Activated T-cell treated with anti-CD3 and anti-CD28 coated beads for 1 hour (primary cell): Measurements from ENCODE around the gene NEU4.

Experiments used
- DNase-seq: peaks from one replicate; pipeline ENCODE4 v3.0.0-alpha.2; 2020; ENCODE audit warnings: low read depth

NEU4 gene

DNA sequence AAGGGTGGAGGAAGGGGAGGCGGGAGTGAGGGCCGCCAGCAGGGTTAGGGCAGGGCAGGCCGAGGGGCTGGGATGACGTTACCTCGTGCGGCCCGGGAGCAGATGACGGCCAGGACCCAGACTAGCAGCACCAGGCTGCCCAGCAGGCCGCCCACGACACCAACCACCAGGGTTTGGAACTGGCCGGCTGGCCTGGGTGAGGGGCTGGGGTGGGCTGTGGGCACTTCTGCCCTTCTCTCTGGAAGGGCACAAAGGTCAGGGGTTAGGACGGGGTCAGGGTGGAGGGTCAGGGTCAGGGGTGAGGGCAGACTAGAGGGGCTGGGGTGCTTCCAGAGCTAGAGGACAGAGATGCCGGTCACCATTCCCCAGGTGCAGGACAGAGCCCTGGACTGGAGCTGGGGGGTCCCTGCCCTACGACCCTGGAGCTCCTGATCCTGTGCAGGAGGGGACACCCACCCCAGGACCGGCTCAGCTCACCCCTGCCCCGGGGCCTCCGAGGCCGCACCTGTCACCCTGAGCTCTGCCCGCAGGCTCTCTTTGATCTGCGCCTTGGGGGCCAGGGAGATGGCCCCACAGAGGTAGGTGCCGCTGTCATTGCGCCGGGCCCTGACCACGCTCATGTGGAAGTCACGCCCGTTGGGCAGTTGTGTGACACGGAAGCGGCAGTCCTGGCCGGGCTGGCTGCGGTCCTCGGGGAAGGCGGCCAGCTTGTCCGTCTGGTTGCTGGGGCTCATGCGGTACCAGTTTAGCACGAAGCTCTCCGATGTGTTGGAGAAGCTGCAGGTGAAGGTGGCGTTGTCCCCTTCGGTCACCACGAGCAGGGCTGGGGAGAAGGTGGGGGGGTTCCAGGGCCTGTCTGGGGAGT, 43.4 kb downstream of the NEU4 start:
- DNase-seq = no peak

DNA sequence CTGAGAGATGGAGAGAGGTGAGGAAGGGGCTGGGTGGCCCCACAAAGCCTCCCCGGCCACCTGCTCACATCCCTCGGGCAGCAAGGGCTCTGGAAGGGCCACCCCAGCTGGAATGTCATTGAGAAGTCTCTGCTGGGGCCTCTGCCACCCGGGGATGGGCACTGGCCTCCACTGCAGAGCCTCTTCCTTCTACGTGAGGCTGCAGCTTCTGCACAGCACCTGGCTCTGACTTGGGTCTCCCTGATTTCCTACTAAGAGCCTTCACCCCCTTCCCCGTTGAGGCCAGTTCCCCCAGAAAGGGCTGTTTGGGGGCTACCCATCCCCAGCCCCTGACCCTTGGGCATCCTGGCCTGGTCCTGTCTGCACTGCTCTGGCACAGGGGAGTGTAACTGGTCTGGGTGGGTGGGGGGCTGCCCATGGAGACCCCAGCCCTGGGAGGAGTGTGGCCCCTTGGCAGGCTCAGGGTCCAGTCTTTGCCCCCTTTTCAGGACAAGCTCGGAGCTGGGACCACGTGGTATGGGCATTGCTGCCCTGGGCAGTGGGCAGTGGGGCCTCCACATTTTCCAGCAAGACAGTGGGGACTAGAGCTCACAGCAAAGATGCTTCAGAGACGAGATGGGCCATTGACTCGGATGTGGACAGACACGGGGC, 44.1 kb downstream of the NEU4 start:
- no peak for DNase-seq

DNA sequence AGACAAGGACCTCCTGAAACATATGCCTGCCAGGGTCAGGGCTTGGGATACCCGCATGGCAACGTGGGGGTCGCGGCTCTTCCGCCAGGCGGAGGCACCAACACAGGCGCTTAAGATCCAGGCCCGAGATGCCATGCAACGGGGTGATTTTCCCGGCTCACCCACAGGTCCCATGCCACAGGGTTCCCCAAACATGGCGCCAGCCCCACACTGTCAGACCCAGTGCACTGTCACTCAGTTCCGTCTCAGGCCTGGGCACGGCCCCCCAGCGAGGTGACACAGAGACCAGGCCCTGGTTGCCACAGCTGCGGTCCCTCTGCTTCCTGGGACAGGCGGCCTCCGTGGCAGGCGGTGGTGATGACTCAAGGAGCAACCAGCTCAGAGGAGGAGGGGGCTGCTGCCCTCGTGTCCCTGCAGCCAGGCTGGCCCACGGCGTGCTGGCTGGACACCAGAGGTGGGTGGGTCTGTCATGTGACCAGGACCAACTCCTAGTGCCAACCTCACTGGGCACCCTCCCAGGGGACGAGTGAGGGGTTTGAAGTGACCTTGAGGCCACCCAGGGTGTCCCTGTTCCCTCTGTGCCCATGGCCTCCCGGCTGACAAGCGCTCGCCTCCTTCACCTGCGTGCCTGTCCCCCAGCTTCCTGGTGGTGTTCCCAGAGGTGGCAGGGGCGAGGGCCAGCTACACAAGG, 44.8 kb downstream of the NEU4 start:
- DNase-seq = no peak

DNA sequence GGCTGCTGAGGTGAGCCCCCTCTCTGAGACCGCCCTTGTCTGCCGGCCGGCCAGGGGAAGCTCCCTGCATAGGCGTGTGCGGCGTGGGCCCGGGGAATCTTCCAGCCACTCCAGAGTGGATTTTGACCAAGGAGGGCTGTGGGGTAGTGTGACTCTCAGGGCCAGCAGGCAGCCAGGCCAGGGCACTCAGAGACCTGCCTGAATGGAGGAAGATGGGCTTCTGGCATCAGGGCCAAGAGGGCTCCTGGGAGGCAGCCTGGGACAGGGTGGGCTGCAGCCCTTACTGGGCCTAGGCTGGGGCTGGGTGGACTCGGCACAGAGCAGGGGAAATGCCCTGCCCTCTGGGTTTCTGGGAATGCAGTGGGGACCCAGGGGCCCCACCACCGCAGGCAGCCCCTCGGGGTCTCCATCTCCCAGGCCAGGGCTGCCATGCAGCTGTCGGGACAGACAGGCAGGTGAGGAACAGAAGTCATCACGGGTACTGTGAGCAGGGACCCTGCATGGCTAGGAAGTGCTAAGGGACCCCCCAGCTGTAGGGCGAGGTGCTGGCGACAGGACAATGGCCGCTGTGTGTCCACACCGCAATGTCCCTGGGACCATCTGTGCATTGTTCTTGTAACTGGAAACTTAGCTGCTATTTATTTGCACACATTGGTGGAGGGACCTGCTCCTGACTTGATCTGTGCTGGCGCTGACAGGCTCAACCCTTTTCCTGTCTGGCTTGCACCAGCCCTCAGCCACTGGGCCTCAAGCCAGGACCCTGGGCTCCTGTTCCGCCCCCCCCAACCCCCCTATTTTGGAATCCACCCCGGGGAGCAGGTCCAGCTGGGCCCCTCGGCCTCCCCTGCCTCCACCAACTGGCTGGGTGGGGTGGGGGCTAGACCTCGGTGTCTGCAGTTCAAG, 45.6 kb downstream of the NEU4 start:
- no peak for DNase-seq

DNA sequence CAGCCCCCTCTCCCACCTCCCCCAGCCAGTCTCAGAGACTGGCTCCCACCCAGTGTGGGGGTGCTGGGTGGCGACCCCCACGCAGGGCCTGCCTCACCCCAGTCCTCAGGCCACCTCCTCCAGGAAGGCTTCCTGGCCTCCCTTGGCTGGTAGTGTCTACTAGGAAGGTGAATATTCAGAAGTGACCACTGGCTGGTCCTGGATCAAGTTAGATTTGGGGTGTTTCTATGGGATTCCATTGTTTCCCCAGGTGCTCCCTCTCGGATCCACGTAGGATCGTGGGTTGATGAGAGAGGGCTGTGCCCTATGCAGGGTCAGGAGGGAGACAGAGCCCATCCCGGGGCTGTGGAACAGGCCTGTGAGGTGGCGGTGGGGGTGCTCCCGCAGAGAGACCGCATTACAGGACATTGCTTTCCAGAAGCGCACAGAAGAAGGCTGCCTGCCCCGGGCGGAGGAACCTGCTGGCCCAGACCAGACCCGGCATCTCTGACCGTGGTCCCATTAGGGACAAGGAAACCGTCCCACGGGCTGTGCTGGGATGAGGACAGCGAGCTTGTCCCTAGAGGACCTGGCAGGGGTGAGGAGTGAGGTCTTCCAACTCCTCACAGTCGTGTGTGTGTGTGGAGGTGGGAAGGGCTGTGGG, 46.4 kb downstream of the NEU4 start:
- DNase-seq = no peak

DNA sequence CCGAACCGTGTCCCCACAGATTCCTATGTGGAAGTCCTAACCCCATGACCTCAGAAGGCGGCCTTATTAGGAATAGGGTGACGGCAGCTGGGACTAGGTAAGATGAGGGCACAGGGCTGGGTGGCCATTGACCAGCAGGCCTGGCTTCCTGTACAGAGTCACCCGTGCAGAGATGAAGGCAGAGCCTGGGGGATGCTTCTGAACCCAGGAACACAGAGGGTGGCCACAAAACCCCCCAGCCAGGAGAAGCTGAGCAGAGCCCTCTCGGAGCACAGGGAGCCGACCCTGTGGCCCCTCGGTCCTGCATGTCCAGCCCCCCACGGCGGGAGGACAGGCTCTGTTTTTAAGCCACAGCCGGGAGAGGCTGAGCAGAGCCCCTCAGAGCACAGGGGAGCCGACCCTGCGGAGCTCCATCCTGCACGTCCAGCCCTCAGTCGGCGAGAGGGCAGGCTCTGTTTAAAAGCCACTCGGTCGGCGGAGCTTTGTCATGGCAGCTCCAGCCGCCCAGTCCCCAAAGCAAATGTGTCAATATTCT, 47.0 kb downstream of the NEU4 start:
- no peak for DNase-seq

DNA sequence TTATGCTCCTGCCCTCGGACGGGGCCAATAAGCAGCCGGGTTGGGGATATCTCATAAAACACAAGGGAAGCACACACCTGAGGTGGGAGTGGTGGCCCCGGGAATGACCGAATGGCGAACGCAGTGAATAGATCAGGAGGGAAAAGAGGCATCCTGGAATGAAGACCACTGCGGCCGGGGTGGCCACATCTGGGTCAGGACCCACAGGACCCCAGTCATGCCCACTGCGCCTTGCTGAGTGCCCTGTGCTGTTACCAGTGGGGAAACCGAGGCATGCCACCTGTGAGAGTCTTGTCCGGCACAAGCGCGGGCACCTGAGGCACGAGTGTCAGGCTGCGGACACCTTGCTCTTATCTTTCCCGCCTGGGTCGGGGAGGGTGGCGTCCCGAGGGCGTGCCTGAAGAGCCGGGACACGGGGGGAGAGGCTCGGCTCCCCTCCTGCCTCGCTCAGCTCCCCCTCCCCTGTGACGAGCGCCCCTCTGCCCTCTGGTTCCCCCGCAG, 48.1 kb downstream of the NEU4 start:
- DNase-seq = no peak

DNA sequence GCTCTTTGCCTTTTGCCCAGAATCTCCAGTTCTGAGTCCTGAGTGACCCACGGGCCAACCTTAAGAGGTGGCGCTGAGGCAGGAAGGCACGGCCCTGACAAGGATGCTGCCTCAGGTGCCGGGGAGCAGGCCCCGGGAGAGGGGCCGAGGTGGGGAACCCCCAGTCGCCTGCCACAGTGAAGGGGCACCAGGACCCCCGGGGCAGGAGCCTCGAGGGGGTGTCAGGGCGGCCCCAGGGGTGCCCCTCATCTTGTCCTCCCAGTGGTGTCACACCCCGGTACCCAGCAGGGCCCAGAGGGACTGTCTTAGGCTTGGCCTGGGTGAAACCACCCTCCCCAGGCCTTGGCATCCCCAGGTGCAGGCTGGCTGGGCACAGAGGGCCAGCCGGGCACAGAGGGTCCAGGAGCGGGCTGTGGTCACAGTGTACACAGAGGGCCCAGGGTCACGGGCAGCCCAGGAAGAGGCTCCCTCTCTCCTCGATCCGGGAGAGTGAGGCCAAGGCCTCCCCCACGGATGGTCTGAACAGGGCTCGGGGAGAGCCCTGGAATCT, 48.7 kb downstream of the NEU4 start:
- no peak for DNase-seq

DNA sequence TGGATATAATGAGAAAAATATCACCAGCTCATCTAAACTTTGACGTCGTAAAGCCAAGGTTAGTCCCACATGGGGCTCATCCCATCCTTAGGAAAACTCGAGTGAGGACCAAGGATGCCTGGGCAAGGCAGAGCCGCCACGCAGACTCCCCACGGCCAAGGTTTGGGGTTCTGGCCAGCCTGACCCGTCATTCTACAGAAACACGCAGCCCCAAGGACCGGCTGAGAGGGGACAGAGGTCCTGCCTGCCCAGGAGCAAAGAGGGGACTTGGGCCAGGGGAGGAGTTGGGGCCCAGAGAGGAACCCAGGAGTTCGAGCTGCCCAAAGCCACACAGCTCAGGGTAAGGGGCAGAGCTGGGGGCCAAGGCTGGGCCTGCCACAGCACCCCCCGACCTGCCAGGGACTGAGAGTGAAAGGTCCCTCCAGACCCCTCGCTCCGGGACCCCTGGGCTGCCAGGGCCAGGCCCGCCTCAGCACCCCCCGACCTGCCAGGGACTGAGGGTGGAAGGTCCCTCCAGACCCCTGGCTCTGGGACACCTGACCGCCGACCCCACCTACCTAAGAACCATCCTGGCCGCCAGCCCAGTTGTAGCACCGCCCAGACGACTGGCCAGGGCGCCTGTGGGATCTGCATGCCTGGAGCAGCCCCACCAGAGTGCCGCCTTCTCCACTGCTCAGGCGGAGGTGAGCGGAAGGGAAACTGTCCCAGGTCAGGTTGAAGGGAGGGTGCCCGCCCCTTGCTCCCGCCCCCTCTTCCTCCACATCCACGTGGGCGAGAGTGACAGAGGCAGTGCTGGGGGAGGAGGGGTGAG, 49.4 kb downstream of the NEU4 start, which contains the start of gene PDCD1:
TSS of gene PDCD1 (minus strand) at position 689 of the 811 bp plus-strand sequence. CDS start at position 633, 56 bp downstream.
- DNase-seq = no peak

DNA sequence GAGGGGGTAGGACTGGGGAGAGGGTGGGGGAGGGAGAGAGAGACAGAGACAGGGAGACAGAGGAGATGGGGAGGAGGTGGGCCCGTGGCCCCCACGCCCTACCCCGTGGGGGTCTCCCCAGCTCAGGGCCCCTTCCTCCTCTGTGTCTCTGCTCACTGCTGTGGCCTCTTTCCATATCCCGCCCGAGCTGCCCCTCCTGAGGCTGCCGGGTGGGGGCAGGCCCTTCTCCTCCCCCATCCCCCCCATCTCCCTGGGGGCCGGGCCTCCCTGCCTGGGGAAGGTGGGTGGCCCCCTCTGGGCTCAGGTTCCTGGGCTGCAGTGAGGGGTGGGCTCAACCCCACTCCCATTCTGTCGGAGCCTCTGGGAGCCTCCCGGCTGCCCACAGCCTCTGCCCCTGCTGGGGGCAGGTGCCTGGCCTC, 50.0 kb downstream of the NEU4 start:
- no peak for DNase-seq

DNA sequence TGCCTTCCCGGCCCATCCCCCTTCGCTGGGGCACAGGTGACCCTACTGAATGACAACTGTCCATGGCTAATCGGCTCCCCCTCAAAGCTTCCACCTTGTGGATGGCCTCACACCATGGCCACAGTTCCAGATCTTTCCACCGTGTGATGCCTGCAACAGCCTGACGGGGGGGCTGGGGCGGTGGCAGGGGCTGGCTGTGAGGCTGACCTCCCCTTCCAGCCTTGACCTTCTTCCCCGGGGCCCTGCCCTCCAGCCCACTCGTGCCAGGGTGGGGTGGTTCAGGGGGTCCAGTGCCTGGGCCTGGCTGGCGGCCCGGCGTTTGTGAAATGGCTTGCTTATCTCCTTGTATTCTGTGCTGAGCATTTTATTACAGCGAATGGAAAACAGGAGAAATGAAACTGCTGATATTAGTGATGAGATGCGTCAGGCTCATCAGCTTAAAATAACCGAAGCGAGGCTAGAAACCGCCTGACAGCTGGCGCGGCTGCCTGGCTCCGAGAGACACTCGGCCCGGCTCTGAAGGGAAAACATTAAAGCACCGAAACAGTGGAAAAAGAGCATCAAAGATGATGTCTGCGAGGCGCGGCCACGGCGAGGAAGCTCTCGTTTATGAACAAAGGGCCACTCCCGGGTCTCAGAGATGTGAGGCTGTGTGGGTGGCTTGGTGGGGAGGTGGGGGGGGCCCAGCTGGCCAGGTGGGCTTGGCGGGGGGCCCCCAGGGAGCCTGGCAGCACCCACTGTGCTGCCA, 50.6 kb downstream of the NEU4 start:
- DNase-seq = peak; percentile 54

DNA sequence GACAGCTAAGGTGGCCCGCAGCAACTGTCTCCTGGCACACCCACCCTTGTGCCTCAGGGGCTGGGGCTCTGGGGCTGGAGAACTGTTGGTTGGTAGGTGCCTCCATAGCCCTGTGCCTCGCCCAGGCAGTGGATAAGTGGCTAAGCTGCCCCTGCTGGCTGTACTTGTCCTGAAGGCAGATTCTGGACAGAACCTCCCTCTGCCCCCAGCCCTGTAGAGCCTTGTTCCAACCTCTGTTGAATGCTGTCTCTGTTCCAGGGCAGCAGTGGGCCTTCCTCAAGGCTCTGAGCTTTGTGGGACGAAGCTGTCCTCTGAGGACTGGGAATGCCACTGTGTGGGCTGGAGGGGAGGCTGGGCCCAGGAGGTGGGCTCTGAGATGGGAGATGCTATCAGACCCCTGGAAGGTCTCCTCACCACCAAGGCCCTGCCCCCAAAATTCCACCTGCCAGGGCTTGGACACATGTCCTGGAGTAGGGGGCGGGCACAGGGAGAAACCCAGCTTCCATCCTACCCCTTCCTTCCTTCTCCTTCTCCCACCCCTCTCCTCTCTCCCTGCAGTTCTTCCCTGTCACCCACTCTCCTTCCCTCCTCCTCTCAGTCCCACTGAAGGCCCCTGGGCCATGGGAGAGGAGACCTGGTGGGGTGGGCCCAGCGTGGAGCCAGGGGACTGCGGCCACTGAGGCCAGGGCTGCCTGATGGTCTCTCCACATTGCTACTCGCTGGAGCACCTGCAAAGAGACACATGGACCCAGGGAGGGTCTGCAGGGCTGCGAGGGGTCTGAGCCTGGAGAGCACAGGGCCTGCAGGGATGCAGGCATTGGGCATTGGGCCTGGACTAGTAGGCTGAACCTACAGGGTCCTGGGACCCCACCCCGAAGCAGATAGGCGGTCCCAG, 51.4 kb downstream of the NEU4 start:
- DNase-seq = no peak

DNA sequence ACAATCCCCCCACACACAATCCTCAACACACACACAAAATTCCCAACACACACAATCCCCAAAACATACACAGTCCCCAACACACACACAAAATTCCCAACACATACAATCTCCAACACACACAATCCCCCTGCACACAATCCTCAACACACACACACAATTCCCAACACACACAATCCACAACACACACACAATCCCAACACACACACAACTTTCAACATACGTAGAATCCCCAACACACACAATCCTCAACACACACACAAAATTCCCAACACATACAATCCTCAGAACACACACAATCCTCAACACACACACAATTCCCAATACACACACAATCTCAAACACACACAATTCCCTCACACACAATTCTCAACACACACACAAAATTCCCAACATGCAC, 52.3 kb downstream of the NEU4 start:
- no peak for DNase-seq

DNA sequence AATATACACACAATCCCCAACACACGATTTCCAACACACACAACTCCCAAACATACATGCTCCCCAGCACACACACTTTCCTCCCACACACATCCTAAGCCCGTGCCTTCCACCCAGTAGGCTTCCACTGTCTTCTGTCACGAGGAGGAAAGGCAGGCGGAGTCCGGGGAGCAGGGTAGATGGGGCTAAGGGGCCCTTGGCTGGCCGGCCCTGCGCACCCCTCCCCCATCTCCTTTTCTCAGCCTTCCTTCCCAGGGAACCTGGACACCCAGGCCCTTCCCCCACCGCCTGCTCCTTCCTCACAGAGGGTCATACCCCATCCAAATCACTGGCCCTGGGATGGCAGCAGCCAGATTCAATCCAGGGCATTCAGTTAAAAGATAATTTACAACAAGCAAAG, 53.1 kb downstream of the NEU4 start:
- no peak for DNase-seq

DNA sequence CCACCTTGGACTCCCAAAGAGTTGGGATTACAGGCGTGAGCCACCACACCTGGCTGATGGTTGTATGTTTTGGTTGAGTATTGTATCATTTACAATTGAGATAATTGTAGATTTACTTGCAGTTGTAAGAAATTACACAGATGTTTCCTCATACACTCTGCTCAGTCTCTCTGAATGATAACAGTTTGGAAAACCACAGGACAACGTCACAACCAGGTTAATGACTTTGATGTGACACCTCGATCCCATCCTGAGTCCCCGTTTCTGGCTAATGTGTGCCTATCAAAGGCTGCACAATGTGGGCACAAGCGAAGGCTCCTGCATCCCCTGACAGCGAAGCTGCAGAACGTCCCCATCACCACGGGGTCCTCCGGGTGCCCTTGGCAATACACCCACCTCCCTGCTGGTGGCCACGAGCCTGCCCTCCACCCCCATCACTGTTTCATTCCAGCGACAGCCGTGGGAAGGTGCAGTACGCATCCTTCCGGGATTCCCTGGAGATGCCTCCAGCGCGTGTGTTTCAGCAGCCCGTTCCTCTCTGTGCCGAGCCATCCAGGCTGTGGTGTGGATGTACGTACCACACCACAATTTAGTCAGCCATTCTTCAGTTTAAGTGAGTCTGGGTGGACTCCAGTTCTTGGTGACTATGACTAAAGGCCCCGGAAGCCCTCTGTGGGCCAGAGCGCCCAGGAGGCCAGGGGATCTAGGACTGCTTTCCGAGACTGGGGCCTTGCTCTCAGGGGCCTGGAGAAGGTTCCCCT, 54.0 kb downstream of the NEU4 start:
- DNase-seq = no peak

DNA sequence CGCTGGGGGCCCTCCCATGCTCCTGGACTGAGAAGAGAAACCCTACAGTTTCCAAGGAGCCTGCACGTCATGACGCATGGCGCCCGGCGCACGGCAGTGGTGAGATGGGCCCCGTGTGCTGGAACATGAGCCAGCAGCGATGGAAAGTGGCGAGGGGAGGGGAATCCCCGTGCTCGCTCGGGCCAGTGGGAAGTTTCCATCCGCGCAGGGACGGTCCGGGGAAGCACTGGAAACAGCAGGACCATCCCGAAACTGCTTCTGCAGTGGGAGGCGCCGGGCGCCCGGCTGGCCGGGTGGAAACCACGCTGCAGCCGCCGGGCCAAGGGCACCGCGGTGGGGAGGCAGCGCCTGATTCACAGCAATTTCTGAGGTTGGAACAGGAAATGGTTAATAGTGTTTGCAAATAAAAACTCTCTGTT, 54.6 kb downstream of the NEU4 start:
- no peak for DNase-seq
